Panc1 (cell line): ENCODE measurements around the gene UTF1. TPM values are rescaled to one million over a fixed set of nuclear protein-coding genes. Genes with fewer than 3 reads are reported as not detected.

Experiments used
- ATAC-seq: fragments of 200-7000 bp; cut with Tn5 transposase; 2 replicates; pipeline ENCODE4 v1.9.1; 2020; ENCODE audit warnings: mild to moderate bottlenecking, moderate library complexity
- BruUV-seq: library from RNA; stranded (reverse); fragments of 400-500 nt; replicated peaks from 2 replicates; lab custom pipeline; 2021; lab: Mats Ljungman, UMichigan
- CTCF ChIA-PET: fragments of 300-600 bp; sonication (Branson Sonifier 250); formaldehyde crosslinking; loops from one replicate; lab custom pipeline; 2022; ENCODE audit warnings: antibody characterized with exemption; lab: Charles Lee
- POLR2A ChIA-PET: fragments of 300-600 bp; sonication (Branson Sonifier 250); formaldehyde crosslinking; loops from one replicate; lab custom pipeline; 2022; ENCODE audit warnings: antibody characterized with exemption; lab: Charles Lee
- DNase-seq: peaks from one replicate; pipeline ENCODE4 v3.0.0-alpha.2; 2010; ENCODE audit warnings: low read depth, low spot score
- H3K27ac ChIP-seq: 2 replicates; pipeline ENCODE4 v1.5.1; 2011; ENCODE audit warnings: mild to moderate bottlenecking, low read length, inconsistent platforms
- H3K27me3 ChIP-seq: fragments of 200-500 bp; sonication (Bioruptor generic); 2 replicates; pipeline ENCODE4 v1.6.0; 2014; ENCODE audit warnings: low read length, inconsistent platforms; ENCODE audit not compliant: control insufficient read depth, insufficient read depth
- H3K36me3 ChIP-seq: fragments of 200-500 bp; sonication (Bioruptor generic); 2 replicates; pipeline ENCODE4 v1.5.1; 2014; ENCODE audit warnings: inconsistent platforms, mild to moderate bottlenecking, low read length, moderate library complexity; ENCODE audit not compliant: control insufficient read depth, insufficient read depth
- H3K4me1 ChIP-seq: 2 replicates; pipeline ENCODE4 v1.5.1; 2011; ENCODE audit warnings: inconsistent platforms, mild to moderate bottlenecking, low read length, moderate library complexity; ENCODE audit not compliant: control insufficient read depth, insufficient read depth
- H3K4me3 ChIP-seq, 2 experiments: 2 replicates each; pipeline ENCODE4 v1.5.1; 2011 to 2012; ENCODE audit warnings: low read depth in 2 of 2, low read length in 2 of 2, mild to moderate bottlenecking in 2 of 2, inconsistent platforms in 1 of 2, moderate library complexity in 1 of 2
- H3K9me3 ChIP-seq: fragments of 200-500 bp; sonication (Bioruptor generic); 2 replicates; pipeline ENCODE4 v1.5.1; 2014; ENCODE audit warnings: low read depth, mild to moderate bottlenecking, inconsistent platforms, low read length, moderate library complexity; ENCODE audit not compliant: control insufficient read depth, insufficient read depth
- POLR2AphosphoS5 ChIP-seq: IDR thresholded peaks from 2 replicates; pipeline ENCODE4 v1.6.1; 2012; ENCODE audit warnings: mild to moderate bottlenecking, low read depth, low read length, moderate library complexity
- SIN3A ChIP-seq: IDR thresholded peaks from 2 replicates; pipeline ENCODE4 v1.6.1; 2012; ENCODE audit warnings: low read depth, mild to moderate bottlenecking, low read length, moderate library complexity, borderline replicate concordance; ENCODE audit not compliant: insufficient read depth
- TCF7L2 ChIP-seq: IDR thresholded peaks from 2 replicates; pipeline ENCODE4 v1.6.1; 2011; ENCODE audit warnings: mild to moderate bottlenecking, low read depth, low read length, inconsistent platforms
- in situ Hi-C: cut with HindIII; loops from 2 replicates; pipeline ENCODE4 v1.10.0; 2016; ENCODE audit warnings: low sequenced_read_pairs, low pct_unique_long_range_greater_than_20kb
- intact Hi-C: fragments of 100-400 bp; cut with micrococcal nuclease; formaldehyde crosslinking; loops from one replicate; pipeline ENCODE4 v1.10.0; 2022; ENCODE audit not compliant: unreplicated experiment
- total RNA-seq: library from RNA; stranded (reverse); gene quantifications from one replicate; pipeline ENCODE4 v1.2.1, GENCODE V29; 2021; ENCODE audit not compliant: unreplicated experiment
- TF ChIP-seq, protein P1 (sequence below), 2 experiments: IDR thresholded peaks; 2 replicates each; pipeline ENCODE4 v1.6.1; 2011 to 2012; ENCODE audit warnings: low read depth in 2 of 2, control low read depth in 1 of 2, low read length in 1 of 2, mild to moderate bottlenecking in 1 of 2, moderate library complexity in 1 of 2; ENCODE audit not compliant: insufficient read depth in 1 of 2
- TF ChIP-seq, protein P2 (sequence below): fragments of 450-650 bp; IDR thresholded peaks from 2 replicates; pipeline ENCODE4 v1.5.1; 2017; ENCODE audit warnings: mild to moderate bottlenecking

The UTF1 gene
- total RNA-seq, 1 experiment from 2014 or later, result not detected

DNA sequence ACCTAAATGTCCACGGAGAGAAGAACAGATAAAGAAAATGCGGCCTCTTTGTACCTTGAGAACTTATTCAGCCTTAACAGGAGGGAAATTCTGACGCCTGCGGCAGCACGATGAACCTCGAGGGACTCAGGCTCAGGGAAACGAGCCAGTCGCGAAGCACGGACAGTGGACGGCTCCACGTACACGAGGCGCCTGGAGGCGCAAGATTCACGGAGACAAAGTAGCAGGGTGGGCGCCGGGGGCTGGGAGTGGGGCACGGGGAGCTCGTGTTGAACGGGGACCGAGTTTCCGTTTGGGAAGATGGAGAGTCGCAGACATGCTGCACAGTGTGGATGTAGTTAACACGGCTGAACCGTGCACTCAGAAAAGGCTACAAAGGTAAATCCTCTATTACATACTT lies 13.2 kb upstream of the UTF1 start:
- intact Hi-C loops, result no loop called here
- in situ Hi-C loops, result no loop called here

GRCh38 chr10:133217800-133218589 lies 12.0 kb upstream of the UTF1 start:
- ChIA-PET POLR2A (interaction anchor here (0.6 kb wide), 1 partner anchor 47 kb away, joined by 10 read pairs; no protein-coding TSS in a partner anchor), CTCF (no interaction called here)
- ATAC-seq (no peak), DNase-seq (no peak)
- no peaks in the 10 kb centered on the region for H3K4me1 ChIP-seq
- no peaks in the 10 kb centered on the region for H3K27me3 ChIP-seq
- in situ Hi-C loops (no loop called here), intact Hi-C loops (no loop called here)
- H3K27ac ChIP-seq, result no peak overlapping the region
- H3K9me3 ChIP-seq, result no peaks in the 10 kb centered on the region
- no peaks in the 10 kb centered on the region for H3K36me3 ChIP-seq
- H3K4me3 ChIP-seq, result no peak overlapping the region
- no peak for TF ChIP-seq POLR2AphosphoS5
- BruUV-seq, result no TSS peak

More for the DNA sequence above, 13.2 kb upstream of the UTF1 start:
- H3K4me1 ChIP-seq, result no peaks in the 10 kb centered on the region
- H3K27ac ChIP-seq, result no peak overlapping the region
- ATAC-seq (no peak), DNase-seq (no peak)
- H3K9me3 ChIP-seq, result no peaks in the 10 kb centered on the region
- no peaks in the 10 kb centered on the region for H3K27me3 ChIP-seq
- no peaks in the 10 kb centered on the region for H3K36me3 ChIP-seq
- TF ChIP-seq, protein P1, sequence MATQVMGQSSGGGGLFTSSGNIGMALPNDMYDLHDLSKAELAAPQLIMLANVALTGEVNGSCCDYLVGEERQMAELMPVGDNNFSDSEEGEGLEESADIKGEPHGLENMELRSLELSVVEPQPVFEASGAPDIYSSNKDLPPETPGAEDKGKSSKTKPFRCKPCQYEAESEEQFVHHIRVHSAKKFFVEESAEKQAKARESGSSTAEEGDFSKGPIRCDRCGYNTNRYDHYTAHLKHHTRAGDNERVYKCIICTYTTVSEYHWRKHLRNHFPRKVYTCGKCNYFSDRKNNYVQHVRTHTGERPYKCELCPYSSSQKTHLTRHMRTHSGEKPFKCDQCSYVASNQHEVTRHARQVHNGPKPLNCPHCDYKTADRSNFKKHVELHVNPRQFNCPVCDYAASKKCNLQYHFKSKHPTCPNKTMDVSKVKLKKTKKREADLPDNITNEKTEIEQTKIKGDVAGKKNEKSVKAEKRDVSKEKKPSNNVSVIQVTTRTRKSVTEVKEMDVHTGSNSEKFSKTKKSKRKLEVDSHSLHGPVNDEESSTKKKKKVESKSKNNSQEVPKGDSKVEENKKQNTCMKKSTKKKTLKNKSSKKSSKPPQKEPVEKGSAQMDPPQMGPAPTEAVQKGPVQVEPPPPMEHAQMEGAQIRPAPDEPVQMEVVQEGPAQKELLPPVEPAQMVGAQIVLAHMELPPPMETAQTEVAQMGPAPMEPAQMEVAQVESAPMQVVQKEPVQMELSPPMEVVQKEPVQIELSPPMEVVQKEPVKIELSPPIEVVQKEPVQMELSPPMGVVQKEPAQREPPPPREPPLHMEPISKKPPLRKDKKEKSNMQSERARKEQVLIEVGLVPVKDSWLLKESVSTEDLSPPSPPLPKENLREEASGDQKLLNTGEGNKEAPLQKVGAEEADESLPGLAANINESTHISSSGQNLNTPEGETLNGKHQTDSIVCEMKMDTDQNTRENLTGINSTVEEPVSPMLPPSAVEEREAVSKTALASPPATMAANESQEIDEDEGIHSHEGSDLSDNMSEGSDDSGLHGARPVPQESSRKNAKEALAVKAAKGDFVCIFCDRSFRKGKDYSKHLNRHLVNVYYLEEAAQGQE (IDR thresholded peaks at IDR 0.05; ENCODE audit: insufficient read depth in 1 of 2, low read depth in 2 of 2, low read length in 1 of 2), result no peak
- TF ChIP-seq, protein P2, sequence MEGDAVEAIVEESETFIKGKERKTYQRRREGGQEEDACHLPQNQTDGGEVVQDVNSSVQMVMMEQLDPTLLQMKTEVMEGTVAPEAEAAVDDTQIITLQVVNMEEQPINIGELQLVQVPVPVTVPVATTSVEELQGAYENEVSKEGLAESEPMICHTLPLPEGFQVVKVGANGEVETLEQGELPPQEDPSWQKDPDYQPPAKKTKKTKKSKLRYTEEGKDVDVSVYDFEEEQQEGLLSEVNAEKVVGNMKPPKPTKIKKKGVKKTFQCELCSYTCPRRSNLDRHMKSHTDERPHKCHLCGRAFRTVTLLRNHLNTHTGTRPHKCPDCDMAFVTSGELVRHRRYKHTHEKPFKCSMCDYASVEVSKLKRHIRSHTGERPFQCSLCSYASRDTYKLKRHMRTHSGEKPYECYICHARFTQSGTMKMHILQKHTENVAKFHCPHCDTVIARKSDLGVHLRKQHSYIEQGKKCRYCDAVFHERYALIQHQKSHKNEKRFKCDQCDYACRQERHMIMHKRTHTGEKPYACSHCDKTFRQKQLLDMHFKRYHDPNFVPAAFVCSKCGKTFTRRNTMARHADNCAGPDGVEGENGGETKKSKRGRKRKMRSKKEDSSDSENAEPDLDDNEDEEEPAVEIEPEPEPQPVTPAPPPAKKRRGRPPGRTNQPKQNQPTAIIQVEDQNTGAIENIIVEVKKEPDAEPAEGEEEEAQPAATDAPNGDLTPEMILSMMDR, result no peak
- no peak for TF ChIP-seq TCF7L2
- TF ChIP-seq POLR2AphosphoS5, result no peak
- TF ChIP-seq SIN3A, result no peak
- ChIA-PET POLR2A (no interaction called here), CTCF (interaction anchor here (0.7 kb wide), 1 partner anchor 310 kb away, joined by 3 read pairs; no protein-coding TSS in a partner anchor)
- no peak overlapping the region for H3K4me3 ChIP-seq
- no TSS peak for BruUV-seq

DNA sequence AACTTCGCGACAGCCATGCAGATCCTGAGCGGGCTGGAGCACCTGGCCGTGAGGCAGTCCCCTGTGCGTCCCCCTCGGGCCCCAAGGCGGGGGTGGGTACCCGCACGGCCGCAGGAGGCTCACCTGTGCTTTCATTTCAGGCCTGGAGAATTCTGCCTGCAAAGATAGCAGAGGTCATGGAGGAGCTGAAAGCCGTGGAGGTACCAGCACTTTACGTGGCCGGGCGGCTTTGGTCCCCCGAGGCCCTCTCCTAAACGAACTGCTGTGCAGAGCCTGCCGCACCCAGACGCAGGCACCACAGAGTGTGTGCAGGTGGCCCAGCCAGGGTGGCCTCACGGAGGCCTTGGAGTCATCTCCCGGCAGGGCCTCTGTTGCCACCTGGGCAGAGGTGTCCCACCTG lies 11.1 kb upstream of the UTF1 start:
- no peaks in the 10 kb centered on the region for H3K9me3 ChIP-seq
- H3K36me3 ChIP-seq, result no peaks in the 10 kb centered on the region
- BruUV-seq, result no TSS peak
- TF ChIP-seq, protein P1 (IDR thresholded peaks at IDR 0.05; ENCODE audit: insufficient read depth in 1 of 2, low read depth in 2 of 2, low read length in 1 of 2), result no peak
- TF ChIP-seq SIN3A (no peak), POLR2AphosphoS5 (no peak), TCF7L2 (no peak)
- TF ChIP-seq, protein P2, result no peak
- no peak overlapping the region for H3K4me3 ChIP-seq
- no peak overlapping the region for H3K27ac ChIP-seq
- intact Hi-C loops, result no loop called here
- no peaks in the 10 kb centered on the region for H3K4me1 ChIP-seq
- CTCF ChIA-PET, result no interaction called here
- POLR2A ChIA-PET, result no interaction called here
- ATAC-seq (no peak), DNase-seq (no peak)
- in situ Hi-C loops, result no loop called here
- H3K27me3 ChIP-seq, result no peaks in the 10 kb centered on the region
